HS-27A (cell line): Measurements from ENCODE around the gene PLEKHG1.

Experiments used
- DNase-seq: peaks from one replicate; pipeline ENCODE4 v3.0.0-alpha.2; 2012; ENCODE audit warnings: low read depth, missing footprints

The PLEKHG1 gene

DNA sequence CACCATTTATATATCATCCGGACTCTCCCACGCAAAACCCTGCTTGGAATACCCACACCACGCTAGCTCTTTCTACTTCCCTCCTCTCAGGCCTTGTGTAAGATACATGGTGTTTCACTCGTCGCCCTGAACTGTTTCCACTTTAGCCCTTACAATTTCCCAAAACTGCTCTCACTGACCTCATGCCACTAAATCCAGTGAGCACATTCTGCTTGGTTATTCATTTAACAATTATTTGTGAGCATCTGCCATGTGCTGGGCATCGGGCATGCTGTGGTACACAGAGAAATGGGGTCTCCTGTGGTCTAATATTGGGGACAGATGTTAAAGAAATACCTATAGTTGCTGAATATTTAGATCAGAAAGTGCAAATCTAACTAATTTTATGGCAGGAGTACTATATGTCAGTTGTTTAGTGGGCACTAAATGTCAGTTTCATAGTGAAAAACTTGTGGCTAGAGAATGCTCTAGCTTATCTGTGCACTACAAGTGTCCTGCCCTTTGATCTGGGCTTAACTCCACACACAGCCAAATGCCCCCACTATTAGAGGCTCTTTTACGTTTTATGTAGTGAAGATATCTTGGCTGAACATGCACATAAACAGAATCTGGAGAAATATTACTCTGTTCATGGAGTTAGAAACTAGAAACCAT is 41.0 kb downstream of the PLEKHG1 start:
- no peak for DNase-seq

DNA sequence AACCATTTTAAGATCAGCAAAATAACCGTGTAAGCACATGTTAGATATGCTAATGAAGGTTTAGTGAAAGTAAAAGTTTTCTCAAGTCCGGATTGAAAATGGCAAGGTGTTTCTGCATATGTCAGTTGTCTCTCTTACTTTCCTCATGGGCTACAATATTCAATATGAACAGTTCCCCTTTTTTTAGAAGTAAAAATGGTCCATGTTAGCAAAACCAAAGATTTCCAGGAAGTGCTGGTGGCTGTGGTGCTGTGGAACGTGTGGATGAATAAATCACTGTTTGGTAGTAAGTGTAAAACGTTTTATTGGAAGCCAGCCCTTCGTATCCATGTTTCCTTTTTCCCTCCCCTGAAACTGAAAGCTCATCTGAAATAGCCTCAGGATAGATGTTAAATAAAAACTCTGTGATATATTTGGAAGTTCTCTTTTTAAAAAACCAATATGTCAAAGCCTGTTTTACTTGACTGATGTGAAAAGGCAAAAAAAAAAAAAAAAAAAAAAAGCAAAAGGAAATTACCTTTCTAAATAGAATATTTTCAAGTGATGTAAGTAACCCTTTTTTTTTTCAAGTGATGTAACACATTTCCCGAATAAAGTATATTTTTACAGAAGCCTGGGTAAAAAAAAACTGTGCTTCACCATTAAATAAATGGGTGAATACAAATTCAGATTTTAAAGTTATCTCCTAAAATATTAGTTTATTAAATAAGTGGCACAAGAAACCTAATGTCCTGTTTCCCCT is 41.9 kb downstream of the PLEKHG1 start:
- no peak for DNase-seq

DNA sequence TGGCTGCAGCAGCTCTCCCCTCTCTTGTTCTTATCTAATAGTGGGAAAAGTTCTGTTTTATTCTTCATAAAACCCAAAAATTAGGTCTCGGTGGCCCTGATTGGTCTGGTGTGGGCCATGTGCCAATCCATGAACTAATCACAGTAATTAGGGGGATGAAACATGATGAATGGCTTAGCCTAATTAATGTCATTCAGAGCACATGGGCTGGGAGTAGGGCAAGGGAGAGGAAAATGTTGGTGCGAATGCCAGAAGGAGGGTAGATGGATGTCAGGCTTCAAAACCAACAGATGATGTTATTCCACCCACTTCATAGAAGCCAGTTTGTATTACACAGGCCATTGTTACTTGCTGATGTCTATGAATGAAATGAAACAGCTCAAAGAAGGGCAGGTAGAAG is 46.5 kb downstream of the PLEKHG1 start:
- DNase-seq = no peak

DNA sequence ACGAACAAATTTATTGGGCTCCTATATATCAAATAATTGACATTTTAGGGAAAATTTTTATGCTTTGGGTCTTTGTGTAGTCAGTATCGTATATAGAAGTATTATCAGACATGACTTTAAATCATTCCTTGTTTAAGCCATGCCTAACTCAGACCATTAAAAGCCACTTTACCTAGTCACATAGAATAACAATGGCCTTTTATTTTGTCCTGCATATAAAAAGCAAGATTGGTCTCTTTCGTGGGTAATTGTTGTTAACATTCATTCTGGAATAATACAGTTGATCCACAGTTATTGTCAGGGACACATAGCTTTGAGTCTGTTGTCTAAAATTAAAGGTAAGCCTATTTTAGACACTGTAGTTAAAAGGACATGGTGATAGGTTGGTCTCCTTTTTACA is 47.4 kb downstream of the PLEKHG1 start:
- DNase-seq = no peak
